Measurements from ENCODE around the gene TTLL8. TPM values are rescaled to one million over a fixed set of nuclear protein-coding genes. Genes with fewer than 3 reads are reported as not detected.

TTLL8 gene
- total and polyA plus RNA-seq, 7 donors, result not detected

- Histone ChIP-seq H3K4me3 (no peak overlapping the region), H3K9me3 (no peaks in the 10 kb centered on the region), H3K27ac (no peak overlapping the region), H3K27me3 (ENCODE audit: insufficient read depth in 3 of 3, low read length in 2 of 3) (peaks cover 0 to 4% (median 3%) of the 10 kb centered on the region in 3 donors), H3K36me3 (ENCODE audit: insufficient read depth in 1 of 2, low read depth in 1 of 2) (no peaks in the 10 kb centered on the region), H3K4me1 (peaks cover 5% of the 10 kb centered on the region)
- TF ChIP-seq CTCF (IDR thresholded peaks at IDR 0.05), result no peak
- 85 to 92% (median 87%) methylated on average over 12 of the region's 12 CpGs for WGBS, 3 donors
- intact Hi-C loops (cut with DNase I), result loop anchor here in 1 of 2 donors (10.0 kb wide), 1 partner anchor 232 kb away; no protein-coding TSS in a partner anchor
- DNase-seq (no peak), ATAC-seq (no peak)
Observed at GRCh38 chr22:49997251-49997599, 60.9 kb downstream of the TTLL8 start.

GRCh38 chr22:49996518-49997250 lies 61.4 kb downstream of the TTLL8 start:
- H3K36me3 ChIP-seq (ENCODE audit: insufficient read depth in 1 of 2, low read depth in 1 of 2), result no peaks in the 10 kb centered on the region
- H3K27ac ChIP-seq, result no peak overlapping the region
- DNase-seq (no peak), ATAC-seq (no peak)
- TF ChIP-seq CTCF (IDR thresholded peaks at IDR 0.05), result no peak
- 83 to 89% (median 86%) methylated on average over 14 to 19 of the region's 19 CpGs for WGBS, 3 donors
- H3K9me3 ChIP-seq, result no peaks in the 10 kb centered on the region
- no peak overlapping the region for H3K4me3 ChIP-seq
- intact Hi-C loops (cut with DNase I), result loop anchor here in 1 of 2 donors (10.0 kb wide), 1 partner anchor 232 kb away; no protein-coding TSS in a partner anchor
- peaks cover 0 to 4% (median 3%) of the 10 kb centered on the region in 3 donors for H3K27me3 ChIP-seq (ENCODE audit: insufficient read depth in 3 of 3, low read length in 2 of 3)
- peaks cover 5% of the 10 kb centered on the region for H3K4me1 ChIP-seq

DNA sequence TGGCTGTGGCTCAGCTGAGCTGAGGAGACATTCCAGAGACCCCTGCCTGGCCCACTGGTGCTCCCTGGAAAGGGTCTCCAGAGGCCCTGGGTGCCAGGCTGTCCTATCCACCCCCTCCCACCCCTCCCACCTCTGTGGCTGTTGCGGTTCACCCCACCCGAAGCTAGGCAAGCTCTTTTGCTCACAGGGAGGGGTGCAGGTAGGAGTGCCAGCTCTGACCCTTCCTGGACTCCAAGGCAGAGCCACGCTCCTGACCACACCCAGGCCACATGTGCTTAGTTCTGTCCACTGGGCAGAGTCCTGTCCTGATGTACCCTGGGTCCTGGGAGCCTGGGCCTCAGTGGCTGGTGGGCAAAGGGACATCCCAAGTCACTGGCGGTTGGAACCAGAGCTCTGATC lies 62.0 kb downstream of the TTLL8 start:
- no peak overlapping the region for H3K4me3 ChIP-seq
- H3K27me3 ChIP-seq (ENCODE audit: insufficient read depth in 3 of 3, low read length in 2 of 3), result peaks cover 0 to 4% (median 3%) of the 10 kb centered on the region in 3 donors
- ATAC-seq (no peak), DNase-seq (no peak)
- H3K4me1 ChIP-seq, result peaks cover 5% of the 10 kb centered on the region
- 86 to 88% (median 87%) methylated on average over 2 to 4 of the region's 4 CpGs for WGBS, 3 donors
- H3K9me3 ChIP-seq, result no peaks in the 10 kb centered on the region
- no peak for TF ChIP-seq CTCF (IDR thresholded peaks at IDR 0.05)
- H3K27ac ChIP-seq, result no peak overlapping the region
- intact Hi-C loops (cut with DNase I), result loop anchor here in 1 of 2 donors (10.0 kb wide), 1 partner anchor 231 kb away; no protein-coding TSS in a partner anchor
- H3K36me3 ChIP-seq (ENCODE audit: insufficient read depth in 1 of 2, low read depth in 1 of 2), result no peaks in the 10 kb centered on the region

DNA sequence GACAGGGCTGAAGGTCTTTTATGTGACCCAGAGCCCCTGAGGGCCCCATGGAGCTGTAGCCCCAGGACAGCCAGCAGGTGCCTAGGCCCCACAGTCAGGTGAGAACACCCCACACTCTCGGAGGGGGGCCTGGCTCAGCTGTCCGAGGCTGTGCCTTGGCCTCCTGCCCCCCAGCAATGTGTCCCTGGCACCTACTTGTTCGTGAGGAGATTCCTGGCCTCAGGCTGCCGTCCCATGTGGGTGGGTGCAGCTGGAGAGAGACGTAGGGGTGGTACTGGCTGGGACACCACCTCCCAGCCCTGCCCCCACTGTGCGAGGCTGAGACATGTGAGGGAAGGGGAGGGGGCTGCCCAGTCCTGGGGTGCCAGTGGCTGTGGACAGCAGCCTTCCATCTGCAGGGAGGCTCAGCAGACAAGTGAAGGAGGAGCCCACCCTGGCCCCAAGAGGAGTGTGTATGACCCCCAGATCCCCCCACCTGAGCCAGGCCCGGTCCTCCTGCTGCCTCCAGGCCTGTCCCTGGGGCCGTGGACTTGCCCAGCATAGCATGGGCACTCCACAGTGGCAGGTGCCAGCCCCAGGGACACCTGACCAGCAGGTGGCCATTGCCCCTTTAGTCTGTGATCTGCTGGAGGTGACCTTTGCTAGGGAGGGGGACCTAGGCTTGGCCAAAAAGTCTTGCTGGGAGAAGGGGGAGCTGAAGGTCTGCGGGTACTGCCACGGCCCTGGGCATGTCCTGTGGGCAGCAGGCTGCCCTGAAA lies 62.6 kb downstream of the TTLL8 start:
- ATAC-seq (no peak), DNase-seq (no peak)
- no peak overlapping the region for H3K4me3 ChIP-seq
- no peak overlapping the region for H3K27ac ChIP-seq
- peaks cover 0 to 4% (median 0%) of the 10 kb centered on the region in 3 donors for H3K27me3 ChIP-seq (ENCODE audit: insufficient read depth in 3 of 3, low read length in 2 of 3)
- H3K9me3 ChIP-seq, result no peaks in the 10 kb centered on the region
- peaks cover 5% of the 10 kb centered on the region for H3K4me1 ChIP-seq
- intact Hi-C loops (cut with DNase I), result loop anchor here in 1 of 2 donors (10.0 kb wide), 1 partner anchor 231 kb away; no protein-coding TSS in a partner anchor
- H3K36me3 ChIP-seq (ENCODE audit: insufficient read depth in 1 of 2, low read depth in 1 of 2), result no peaks in the 10 kb centered on the region
- TF ChIP-seq CTCF (IDR thresholded peaks at IDR 0.05), result no peak
- 74 to 77% (median 75%) methylated on average over 7 to 10 of the region's 10 CpGs for WGBS, 3 donors

Measured in psoas muscle (tissue), 8 donors.